KMS-11 (cell line): ENCODE measurements around the gene PHTF2.

ENCODE experiments used
- H2AFZ ChIP-seq: fragments of 200-600 bp; sonication (generic); 2 replicates; pipeline ENCODE4 v1.6.1; 2016; ENCODE audit warnings: antibody characterized with exemption, mixed run types, low read depth
- H3K27ac ChIP-seq: fragments of 200-600 bp; sonication (generic); 2 replicates; pipeline ENCODE4 v1.6.1; 2016; ENCODE audit warnings: mild to moderate bottlenecking, mixed run types
- H3K27me3 ChIP-seq: fragments of 200-600 bp; sonication (generic); 2 replicates; pipeline ENCODE4 v1.6.1; 2017; ENCODE audit warnings: mild to moderate bottlenecking, low read depth, mixed run types, moderate library complexity; ENCODE audit not compliant: insufficient read depth
- H3K36me3 ChIP-seq: fragments of 200-600 bp; sonication (generic); 2 replicates; pipeline ENCODE4 v1.6.1; 2017; ENCODE audit warnings: mild to moderate bottlenecking, mixed run types; ENCODE audit not compliant: insufficient read depth
- H3K4me1 ChIP-seq: fragments of 200-600 bp; sonication (generic); 2 replicates; pipeline ENCODE4 v1.6.1; 2016; ENCODE audit warnings: mild to moderate bottlenecking, low read depth, mixed run types; ENCODE audit not compliant: poor library complexity, severe bottlenecking
- H3K4me2 ChIP-seq: fragments of 200-600 bp; sonication (generic); 2 replicates; pipeline ENCODE4 v1.7.0; 2016; ENCODE audit warnings: mild to moderate bottlenecking, mixed run types
- H3K4me3 ChIP-seq: fragments of 200-600 bp; sonication (generic); IDR thresholded peaks from 2 replicates; pipeline ENCODE4 v1.6.1; 2017; ENCODE audit warnings: low read depth, low read length, mixed read lengths; ENCODE audit not compliant: insufficient read depth
- H3K79me2 ChIP-seq: fragments of 200-600 bp; sonication (generic); 2 replicates; pipeline ENCODE4 v1.6.1; 2016; ENCODE audit warnings: low read depth, mixed run types; ENCODE audit not compliant: insufficient read depth
- H3K9ac ChIP-seq: fragments of 200-600 bp; sonication (generic); 2 replicates; pipeline ENCODE4 v1.6.1; 2016; ENCODE audit warnings: mild to moderate bottlenecking, mixed run types
- H4K20me1 ChIP-seq: fragments of 200-600 bp; sonication (generic); 2 replicates; pipeline ENCODE4 v1.6.1; 2016; ENCODE audit warnings: mild to moderate bottlenecking, mixed run types; ENCODE audit not compliant: insufficient read depth
- TF ChIP-seq, protein P1 (sequence below): fragments of 200-600 bp; sonication (generic); conservative IDR thresholded peaks from 2 replicates; pipeline ENCODE4 v1.6.1; 2017; ENCODE audit warnings: low read depth, mild to moderate bottlenecking, antibody characterized with exemption, low read length, moderate library complexity, mixed read lengths

The PHTF2 gene

DNA sequence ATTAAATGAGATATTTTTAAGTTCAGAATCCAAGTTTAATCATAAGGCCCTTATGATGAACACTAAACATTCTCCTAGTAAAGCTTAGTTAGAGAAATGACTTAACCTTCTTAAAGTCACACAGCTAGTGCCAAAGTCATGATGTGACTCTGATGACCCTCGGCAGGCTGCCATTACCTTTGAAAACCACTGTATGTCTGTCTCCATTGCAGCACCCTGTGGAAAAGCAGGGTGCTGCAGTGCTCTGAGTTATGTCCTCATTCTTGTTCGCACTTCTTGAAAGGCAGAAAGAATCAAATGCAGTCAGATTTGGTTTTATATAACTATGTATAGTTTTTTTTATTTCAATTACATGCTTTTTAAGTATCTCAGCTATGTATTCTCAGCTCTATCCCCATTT lies 105.0 kb downstream of the PHTF2 start:
- Histone ChIP-seq H3K4me2 (no peak overlapping the region), H2AFZ (no peak overlapping the region), H3K36me3 (peaks cover 3% of the 10 kb centered on the region; the same call in 1 of the 2 replicates), H4K20me1 (no peaks in the 10 kb centered on the region), H3K9ac (no peak overlapping the region), H3K79me2 (no peaks in the 10 kb centered on the region), H3K4me3 (no peak overlapping the region), H3K27me3 (no peaks in the 10 kb centered on the region), H3K4me1 (no peaks in the 10 kb centered on the region), H3K27ac (no peak overlapping the region)
- TF ChIP-seq, protein P1, sequence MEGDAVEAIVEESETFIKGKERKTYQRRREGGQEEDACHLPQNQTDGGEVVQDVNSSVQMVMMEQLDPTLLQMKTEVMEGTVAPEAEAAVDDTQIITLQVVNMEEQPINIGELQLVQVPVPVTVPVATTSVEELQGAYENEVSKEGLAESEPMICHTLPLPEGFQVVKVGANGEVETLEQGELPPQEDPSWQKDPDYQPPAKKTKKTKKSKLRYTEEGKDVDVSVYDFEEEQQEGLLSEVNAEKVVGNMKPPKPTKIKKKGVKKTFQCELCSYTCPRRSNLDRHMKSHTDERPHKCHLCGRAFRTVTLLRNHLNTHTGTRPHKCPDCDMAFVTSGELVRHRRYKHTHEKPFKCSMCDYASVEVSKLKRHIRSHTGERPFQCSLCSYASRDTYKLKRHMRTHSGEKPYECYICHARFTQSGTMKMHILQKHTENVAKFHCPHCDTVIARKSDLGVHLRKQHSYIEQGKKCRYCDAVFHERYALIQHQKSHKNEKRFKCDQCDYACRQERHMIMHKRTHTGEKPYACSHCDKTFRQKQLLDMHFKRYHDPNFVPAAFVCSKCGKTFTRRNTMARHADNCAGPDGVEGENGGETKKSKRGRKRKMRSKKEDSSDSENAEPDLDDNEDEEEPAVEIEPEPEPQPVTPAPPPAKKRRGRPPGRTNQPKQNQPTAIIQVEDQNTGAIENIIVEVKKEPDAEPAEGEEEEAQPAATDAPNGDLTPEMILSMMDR = no peak

DNA sequence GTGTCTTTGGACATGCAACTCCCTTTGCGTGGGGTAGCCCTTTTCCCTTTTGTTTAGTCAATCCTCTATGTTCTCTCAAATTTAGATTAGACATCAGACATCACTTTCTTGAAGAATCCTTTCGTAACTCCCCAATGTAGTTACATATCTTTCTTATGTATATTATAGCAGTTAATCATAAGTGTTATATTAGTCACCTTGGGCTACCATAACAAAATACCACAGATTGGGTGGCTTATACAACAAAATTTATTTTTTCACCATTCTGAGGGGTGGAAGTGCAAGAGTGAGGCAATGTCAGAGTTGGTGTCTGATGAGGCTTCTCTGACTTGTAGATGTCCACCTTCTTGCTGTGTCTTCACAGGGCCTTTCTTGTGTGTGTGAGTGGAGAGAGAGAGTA lies 105.7 kb downstream of the PHTF2 start:
- Histone ChIP-seq H3K4me3 (no peak overlapping the region), H3K27ac (no peak overlapping the region), H2AFZ (no peak overlapping the region), H3K36me3 (peaks cover 3% of the 10 kb centered on the region; the same call in 1 of the 2 replicates), H3K9ac (no peak overlapping the region), H3K27me3 (no peaks in the 10 kb centered on the region), H3K79me2 (no peaks in the 10 kb centered on the region), H3K4me2 (no peak overlapping the region), H4K20me1 (no peaks in the 10 kb centered on the region), H3K4me1 (no peaks in the 10 kb centered on the region)
- TF ChIP-seq, protein P1 = no peak

DNA sequence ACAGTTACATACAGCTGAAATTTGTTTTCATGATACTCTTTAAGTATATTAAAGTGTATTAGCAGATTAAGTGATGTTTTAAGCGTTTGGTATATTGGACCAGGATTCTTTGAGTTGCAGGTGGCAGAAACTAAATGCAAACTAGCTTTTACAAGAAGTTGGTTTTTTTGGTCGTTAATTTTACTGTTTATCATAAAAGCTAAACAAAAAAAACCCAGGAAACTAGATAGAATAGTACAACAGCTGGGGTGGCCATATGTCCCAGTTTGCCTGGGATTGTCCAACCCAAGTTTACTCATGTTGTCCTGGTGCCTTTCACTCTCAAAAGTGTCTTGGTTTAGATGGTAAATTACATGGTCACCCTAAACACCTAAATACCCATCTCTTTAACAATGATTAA lies 108.7 kb downstream of the PHTF2 start:
- no peaks in the 10 kb centered on the region for H3K27me3 ChIP-seq
- no peak overlapping the region for H3K4me3 ChIP-seq
- H3K4me1 ChIP-seq = no peaks in the 10 kb centered on the region
- no peaks in the 10 kb centered on the region for H3K36me3 ChIP-seq
- no peak overlapping the region for H3K9ac ChIP-seq
- no peak overlapping the region for H3K27ac ChIP-seq
- no peaks in the 10 kb centered on the region for H3K79me2 ChIP-seq
- H2AFZ ChIP-seq = no peak overlapping the region
- no peak overlapping the region for H3K4me2 ChIP-seq
- no peaks in the 10 kb centered on the region for H4K20me1 ChIP-seq
- TF ChIP-seq, protein P1 = no peak

DNA sequence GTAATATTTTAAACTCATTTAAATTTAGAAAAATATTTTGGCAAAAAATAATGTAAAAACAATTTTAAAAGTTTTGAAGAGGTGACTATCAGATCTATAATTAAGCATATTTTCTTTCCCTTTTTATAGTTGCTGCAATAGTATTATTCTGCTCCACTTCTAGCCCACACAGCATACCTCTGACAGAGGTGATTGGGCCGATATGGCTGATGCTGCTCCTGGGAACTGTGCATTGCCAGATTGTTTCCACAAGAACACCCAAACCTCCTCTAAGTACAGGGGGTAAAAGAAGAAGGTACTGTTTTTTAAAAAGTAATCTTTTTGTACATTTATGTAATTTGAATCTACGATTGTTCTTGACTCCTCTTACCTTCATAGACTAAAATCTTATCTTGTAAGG lies 110.1 kb downstream of the PHTF2 start:
- Histone ChIP-seq H3K27me3 (no peaks in the 10 kb centered on the region), H3K79me2 (no peaks in the 10 kb centered on the region), H3K4me1 (no peaks in the 10 kb centered on the region), H3K4me3 (no peak overlapping the region), H2AFZ (no peak overlapping the region), H3K9ac (no peak overlapping the region), H4K20me1 (no peaks in the 10 kb centered on the region), H3K36me3 (no peaks in the 10 kb centered on the region), H3K27ac (no peak overlapping the region), H3K4me2 (no peak overlapping the region)
- TF ChIP-seq, protein P1 = no peak
